ENCODE data around the gene STK26.

- TF ChIP-seq TAF1 (conservative IDR thresholded peaks at IDR 0.05) (no peak), CTCF (IDR thresholded peaks at IDR 0.05; ENCODE audit: low read depth, low read length, missing input control) (no peak), FOXA1 (IDR thresholded peaks at IDR 0.05) (no peak), RXRA (IDR thresholded peaks at IDR 0.05) (no peak), HNF4G (IDR thresholded peaks at IDR 0.05) (no peak), EGR1 (IDR thresholded peaks at IDR 0.05; ENCODE audit: low read depth in 2 of 2) (no peak), REST (IDR thresholded peaks at IDR 0.05) (no peak), SP1 (IDR thresholded peaks at IDR 0.05) (no peak), JUND (IDR thresholded peaks at IDR 0.05) (no peak), GABPA (IDR thresholded peaks at IDR 0.05 in 1 of 2, conservative IDR thresholded peaks at IDR 0.05 in 1 of 2) (no peak), NR2F2 (IDR thresholded peaks at IDR 0.05) (no peak)
Observed at GRCh38 chrX:132015875-132016274, 7.2 kb upstream of the STK26 start.
